PC-3 (cell line): ENCODE data around the gene ALPG.
"Not testable (repeated sequence)": the region's sequence is repeated elsewhere in the genome, so short reads cannot be mapped to it uniquely, and the experiment has no call there.

Experiments used
- CTCF ChIP-seq: fragments of 300-600 bp; sonication (generic); conservative IDR thresholded peaks from 2 replicates; pipeline ENCODE4 v1.5.1; 2017; ENCODE audit warnings: antibody characterized with exemption, low read depth, mild to moderate bottlenecking, low read length
- EZH2 ChIP-seq: fragments of 300-600 bp; sonication (generic); IDR thresholded peaks from one replicate; pipeline ENCODE4 v1.6.1; 2017; ENCODE audit warnings: antibody characterized with exemption, mild to moderate bottlenecking, low read length; ENCODE audit not compliant: unreplicated experiment

- TF ChIP-seq CTCF, EZH2: not testable (repeated sequence)
Observed at GRCh38 chr2:232363064-232363783, 43.4 kb upstream of the ALPG start.
